ENCODE data around the gene VWCE. TPM values are rescaled to one million over a fixed set of nuclear protein-coding genes. Genes with fewer than 3 reads are reported as not detected.

Gene VWCE
- total and polyA plus RNA-seq, 10 of the 15 experiments (the other 5 are each of a cell fraction or from before 2014, with no cell fraction given): 0.10 to 4.9 (median 2.4) TPM

- no peaks in the 10 kb centered on the region; the same call in 1 of the 2 replicates for H3K79me2 ChIP-seq (ENCODE audit: control insufficient read depth, insufficient read depth, low read length)
- SMC1A ChIA-PET (ENCODE audit: uncharacterized antibody, unreplicated experiment): no interaction called here
- BruUV-seq (replicated peaks): no TSS peak
Observed at GRCh38 chr11:61292356-61292755, 2.8 kb downstream of the VWCE start.

More at GRCh38 chr11:61292356-61292755, 2.8 kb downstream of the VWCE start:
- in situ Hi-C loops (cut with MboI): no loop called here
- Histone ChIP-seq H3K36me3 (ENCODE audit: control insufficient read depth in 2 of 2, insufficient read depth in 2 of 2, low read length in 1 of 2) (no peaks in the 10 kb centered on the region), H3K4me1 (ENCODE audit: control insufficient read depth, insufficient read depth, low read length) (peaks cover 12% of the 10 kb centered on the region), H3K27me3 (replicated peaks in 1 of 2; ENCODE audit: control insufficient read depth in 2 of 2, insufficient read depth in 2 of 2, low read length in 1 of 2) (no peaks in the 10 kb centered on the region), H3K4me2 (ENCODE audit: control insufficient read depth, insufficient read depth) (peak overlapping the region; percentile 9; the same call in 1 of the 2 replicates), H3K4me3 (no peak overlapping the region), H3K9ac (ENCODE audit: control insufficient read depth, insufficient read depth, low read length) (no peak overlapping the region), H4K20me1 (ENCODE audit: control insufficient read depth, insufficient read depth) (no peaks in the 10 kb centered on the region), H3K9me3 (replicated peaks; ENCODE audit: control insufficient read depth, insufficient read depth, low read length) (no peaks in the 10 kb centered on the region), H3K27ac (ENCODE audit: control insufficient read depth, insufficient read depth) (no peak overlapping the region), H2AFZ (ENCODE audit: control insufficient read depth, low read depth, low read length) (no peak overlapping the region)
- no peak for TF ChIP-seq MTA2 (IDR thresholded peaks at IDR 0.05; ENCODE audit: low read depth)
- TF ChIP-seq BHLHE40 (IDR thresholded peaks at IDR 0.05; ENCODE audit: borderline replicate concordance in 1 of 2, low read depth in 2 of 2, low read length in 1 of 2): no peak
- TF ChIP-seq ZNF274 (IDR thresholded peaks at IDR 0.05; ENCODE audit: insufficient read depth, insufficient read length): no peak
- TF ChIP-seq ASH2L (IDR thresholded peaks at IDR 0.05; ENCODE audit: borderline replicate concordance, low read depth): no peak
- TF ChIP-seq FOXK2 (IDR thresholded peaks at IDR 0.05): no peak
- TF ChIP-seq CEBPZ (IDR thresholded peaks at IDR 0.05; ENCODE audit: low read depth, low read length): no peak
- no peak for TF ChIP-seq MYB (IDR thresholded peaks at IDR 0.05; ENCODE audit: borderline replicate concordance, low read depth, low read length)
- TF ChIP-seq SMC3 (IDR thresholded peaks at IDR 0.05; ENCODE audit: borderline replicate concordance, low read length): no peak
- ChIA-PET POLR2A (interaction anchor here (0.6 kb wide), 1 partner anchor 81 kb away, joined by 6 read pairs; no protein-coding TSS in a partner anchor), RAD21 (ENCODE audit: unreplicated experiment) (no interaction called here), CTCF (interaction anchor here (1.5 to 2.8 kb wide), 2 partner anchors 38 to 143 kb away, joined by 4 to 16 read pairs; no protein-coding TSS in a partner anchor)
- ATAC-seq (no peak), FAIRE-seq (no peak), DNase-seq (ENCODE audit: low read depth, low spot score) (no peak)
- WGBS (ENCODE audit: insufficient coverage, insufficient replicate concordance, low lambda C conversion rate, missing lambda C conversion rate): 65% methylated on average over 2 of the region's 2 CpGs
- intact Hi-C loops (cut with micrococcal nuclease; ENCODE audit: unreplicated experiment): no loop called here
